ENCODE data around the gene KNG1. TPM values are rescaled to one million over a fixed set of nuclear protein-coding genes. Genes with fewer than 3 reads are reported as not detected.

Gene KNG1
- total RNA-seq (2022; extraction: Qiagen RNA extraction; ENCODE audit: low read depth): 0.09 TPM in 1 of 5 replicates, not detected in the others

GRCh38 chr3:186717039-186717457, at the start of gene KNG1:
TSS of gene KNG1 (plus strand) at chr3:186717359. CDS start at chr3:186717543, 184 bp downstream.

GRCh38 chr3:186783058-186783730, 66.0 kb downstream of the KNG1 start, which contains the start of gene EIF4A2:
TSS of gene EIF4A2 (plus strand) at chr3:186783577. CDS start at chr3:186783611, 34 bp downstream.

Other genes with a start within 250 kb of the KNG1 start
- 0.44 to 1.5 TPM (median 0.61 TPM) in 5 replicates for gene CRYGS, start 173.0 kb upstream of the KNG1 start, total RNA-seq (2022; extraction: Qiagen RNA extraction; ENCODE audit: low read depth)
- 5.5 to 6.5 TPM (median 6.3 TPM) in 5 replicates for gene TBCCD1, start 150.0 kb upstream of the KNG1 start, total RNA-seq (2022; extraction: Qiagen RNA extraction; ENCODE audit: low read depth)
- gene DNAJB11, start 146.6 kb upstream of the KNG1 start, total RNA-seq (2022; extraction: Qiagen RNA extraction; ENCODE audit: low read depth): 51.0 to 57.0 TPM (median 54.6 TPM) in 5 replicates
- gene AHSG, start 104.3 kb upstream of the KNG1 start, total RNA-seq (2022; extraction: Qiagen RNA extraction; ENCODE audit: low read depth): 0.18 TPM in 1 of 5 replicates, not detected in the others
- gene FETUB, start 77.0 kb upstream of the KNG1 start, total RNA-seq (2022; extraction: Qiagen RNA extraction; ENCODE audit: low read depth): 0.07 to 0.37 TPM (median 0.26 TPM) in 3 of 5 replicates, not detected in the others
- gene HRG, start 51.3 kb upstream of the KNG1 start, total RNA-seq (2022; extraction: Qiagen RNA extraction; ENCODE audit: low read depth): not detected in 5 replicates
- 102 to 148 TPM (median 131 TPM) in 5 replicates for gene EIF4A2, start 66.2 kb downstream of the KNG1 start, total RNA-seq (2022; extraction: Qiagen RNA extraction; ENCODE audit: low read depth)
- 46.2 to 67.7 TPM (median 46.8 TPM) in 5 replicates for gene RFC4, start 89.1 kb downstream of the KNG1 start, total RNA-seq (2022; extraction: Qiagen RNA extraction; ENCODE audit: low read depth)
- not detected in 5 replicates for gene ADIPOQ, start 125.4 kb downstream of the KNG1 start, total RNA-seq (2022; extraction: Qiagen RNA extraction; ENCODE audit: low read depth)
- 2.1 to 3.9 TPM (median 3.4 TPM) in 5 replicates for gene ST6GAL1, start 213.2 kb downstream of the KNG1 start, total RNA-seq (2022; extraction: Qiagen RNA extraction; ENCODE audit: low read depth)